IMR-90 (cell line): ENCODE results near the gene BTBD9.

Experiments used
- BHLHE40 ChIP-seq: fragments of 150-350 bp; IDR thresholded peaks from 2 replicates; pipeline ENCODE4 v1.6.1; 2016; ENCODE audit warnings: mild to moderate bottlenecking, low read depth, low read length
- CEBPB ChIP-seq: IDR thresholded peaks from 2 replicates; pipeline ENCODE4 v1.6.1; 2012; ENCODE audit warnings: low read depth, low read length, improper control_type of control experiment
- CHD1 ChIP-seq: IDR thresholded peaks from 2 replicates; pipeline ENCODE4 v1.6.1; 2012; ENCODE audit warnings: low read depth, low read length, improper control_type of control experiment
- CTCF ChIP-seq: conservative IDR thresholded peaks from 2 replicates; pipeline ENCODE4 v1.5.1; 2012; ENCODE audit warnings: mild to moderate bottlenecking, low read depth, low read length, improper control_type of control experiment
- FOS ChIP-seq: fragments of 150-350 bp; IDR thresholded peaks from 2 replicates; pipeline ENCODE4 v1.6.1; 2016; ENCODE audit warnings: low read depth, low read length
- MAFK ChIP-seq: IDR thresholded peaks from 2 replicates; pipeline ENCODE4 v1.6.1; 2012; ENCODE audit warnings: low read depth, low read length, improper control_type of control experiment
- MAZ ChIP-seq: IDR thresholded peaks from 2 replicates; pipeline ENCODE4 v1.6.1; 2012; ENCODE audit warnings: low read depth, mild to moderate bottlenecking, low read length, improper control_type of control experiment, moderate library complexity, borderline replicate concordance
- POLR2A ChIP-seq: IDR thresholded peaks from 2 replicates; pipeline ENCODE4 v1.6.1; 2012; ENCODE audit warnings: mild to moderate bottlenecking, low read depth, low read length
- RAD21 ChIP-seq: IDR thresholded peaks from 2 replicates; pipeline ENCODE4 v1.6.1; 2012; ENCODE audit warnings: low read length, improper control_type of control experiment
- RCOR1 ChIP-seq: IDR thresholded peaks from 2 replicates; pipeline ENCODE4 v1.6.1; 2012; ENCODE audit warnings: mild to moderate bottlenecking, low read length, improper control_type of control experiment; ENCODE audit not compliant: insufficient replicate concordance
- RFX5 ChIP-seq: IDR thresholded peaks from 2 replicates; pipeline ENCODE4 v1.8.0; 2012; ENCODE audit warnings: low read depth, mild to moderate bottlenecking, low read length, moderate library complexity
- USF2 ChIP-seq: fragments of 150-350 bp; IDR thresholded peaks from 2 replicates; pipeline ENCODE4 v1.6.1; 2017; ENCODE audit warnings: mild to moderate bottlenecking, antibody characterized with exemption, low read length, low read depth

GRCh38 chr6:38279423-38279822 is 360.3 kb downstream of the BTBD9 start:
- TF ChIP-seq USF2 (no peak), POLR2A (no peak), CTCF (peak; percentile 33; the same call in 1 of the 2 replicates), RFX5 (no peak), RAD21 (peak; percentile 52), MAFK (no peak), FOS (no peak), RCOR1 (no peak), CHD1 (no peak), BHLHE40 (no peak), MAZ (no peak), CEBPB (no peak)
